NCI-H460 (cell line): Measurements from ENCODE around the gene APMAP. TPM values are rescaled to one million over a fixed set of nuclear protein-coding genes. Genes with fewer than 3 reads are reported as not detected.

Source experiments
- DNase-seq: peaks from one replicate; pipeline ENCODE4 v3.0.0-alpha.2; 2016; ENCODE audit warnings: low read depth; ENCODE audit errors: extremely low read depth
- small RNA-seq, 2 experiments: library from RNA; depleted of rRNA; stranded (forward); fragments of <200 nt; gene quantifications; one replicate each; pipeline ENCODE3, GENCODE V24; 2014
- total RNA-seq: library from RNA; depleted of rRNA; stranded (reverse); fragments of >200 nt; shearing (Covaris generic); gene quantifications from 2 replicates; pipeline ENCODE4 v1.2.3, GENCODE V29; 2014; rRNA removed

Gene APMAP
- total RNA-seq, 1 experiment from 2014 or later: 121 TPM

DNA sequence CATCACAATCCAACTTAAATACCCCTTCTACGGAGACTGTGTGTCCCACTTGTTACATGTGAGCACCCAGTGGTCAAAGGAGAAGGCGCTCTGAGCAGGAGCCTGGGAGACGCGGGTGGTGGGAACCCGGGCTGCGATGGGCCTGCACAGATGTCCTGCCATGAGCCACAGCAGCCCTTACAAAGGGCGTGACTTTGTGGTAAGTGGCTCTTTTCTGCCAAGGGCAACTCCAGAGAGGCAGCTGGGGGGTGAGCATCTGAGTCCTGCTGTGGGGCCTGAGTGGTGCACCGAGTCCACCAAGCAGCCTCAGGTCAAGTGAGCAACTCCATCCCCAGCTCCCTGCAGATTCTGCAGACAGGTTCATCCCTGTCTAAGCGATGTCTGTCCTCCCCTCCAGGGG lies 77.1 kb downstream of the APMAP start:
- no peak for DNase-seq

GRCh38 chr20:24914388-24915241 lies 77.9 kb downstream of the APMAP start:
- DNase-seq: no peak

DNA sequence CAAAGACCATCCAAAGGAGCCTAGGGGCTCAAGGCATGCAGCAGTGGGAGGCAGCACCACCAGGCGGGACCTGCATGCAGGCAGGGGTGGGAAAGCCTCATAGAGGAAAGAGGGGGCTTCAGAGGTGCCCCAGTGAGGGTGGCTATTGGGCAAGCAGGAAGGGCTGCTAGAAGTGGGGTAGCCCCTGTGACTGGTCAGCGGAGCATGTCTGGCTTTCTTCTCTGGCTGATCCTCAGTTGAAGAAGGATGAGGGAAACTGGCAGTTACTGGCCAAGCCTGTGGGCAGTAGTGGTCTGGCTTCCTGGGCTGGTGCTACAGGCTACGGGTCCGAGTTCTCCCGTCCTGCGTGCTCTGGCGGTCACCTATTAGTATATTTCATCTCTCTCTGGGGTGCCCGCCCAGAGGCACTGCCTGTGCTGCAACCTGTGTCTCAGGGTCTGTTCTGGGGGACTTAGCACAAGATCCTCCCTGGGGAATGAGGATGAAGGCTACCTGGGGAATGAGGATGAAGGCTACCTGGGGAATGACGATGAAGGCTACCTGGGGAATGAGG lies 79.4 kb downstream of the APMAP start:
- DNase-seq: no peak

Small RNA genes within 50 kb of the gene (small RNA-seq; reads per million reads assigned to genes)
- gene RNU6-1257P: 0 reads per million in 2 experiments

Other genes starting within 250 kb of the APMAP start
- gene CST7, start 43.5 kb downstream of the APMAP start, total RNA-seq: not detected in 2 replicates
- gene ACSS1, start 65.4 kb upstream of the APMAP start, total RNA-seq: 1.4 and 2.8 TPM in 2 replicates
- not detected in 2 replicates for gene VSX1, start 89.4 kb upstream of the APMAP start, total RNA-seq
- 79.9 and 89.6 TPM in 2 replicates for gene ENTPD6, start 203.0 kb upstream of the APMAP start, total RNA-seq